Left forelimb (tissue), 1 donor: ENCODE data around the gene NDOR1.

ENCODE experiments used
- DNase-seq: peaks from one replicate; pipeline ENCODE4 v3.0.0-alpha.2; 2018; ENCODE audit warnings: low spot score

The NDOR1 gene

GRCh38 chr9:137198902-137199283 is 6.6 kb upstream of the NDOR1 start:
- no peak for DNase-seq

GRCh38 chr9:137199411-137200121 is 5.9 kb upstream of the NDOR1 start:
- no peak for DNase-seq

- peak; percentile 98 for DNase-seq
These were observed 4.9 kb upstream of the NDOR1 start, which contains the start of gene TPRN for GRCh38 chr9:137200311-137201204. TPRN (minus strand) TSS chr9:137200741; CDS start chr9:137200711, 30 bp downstream.

GRCh38 chr9:137201205-137201868 is 4.2 kb upstream of the NDOR1 start:
- DNase-seq: no peak

GRCh38 chr9:137202966-137203365 is 2.5 kb upstream of the NDOR1 start:
- no peak for DNase-seq

- DNase-seq: no peak
These were observed 772 bp upstream of the NDOR1 start for GRCh38 chr9:137204731-137205125.

GRCh38 chr9:137206602-137207001 is 1.1 kb downstream of the NDOR1 start:
- no peak for DNase-seq

- DNase-seq: no peak
These were observed 6.0 kb downstream of the NDOR1 start for GRCh38 chr9:137211532-137211931.

- DNase-seq: no peak
These were observed 7.0 kb downstream of the NDOR1 start for GRCh38 chr9:137212520-137212919.

- no peak for DNase-seq
These were observed 7.9 kb downstream of the NDOR1 start for GRCh38 chr9:137213160-137214060.

GRCh38 chr9:137214620-137215019 is 9.1 kb downstream of the NDOR1 start:
- DNase-seq: no peak

GRCh38 chr9:137215196-137215986 is 9.9 kb downstream of the NDOR1 start:
- no peak for DNase-seq

GRCh38 chr9:137216188-137216965 is 10.9 kb downstream of the NDOR1 start:
- DNase-seq: no peak

- no peak for DNase-seq
These were observed 12.0 kb downstream of the NDOR1 start for GRCh38 chr9:137217276-137218211.

GRCh38 chr9:137218212-137218753 is 12.8 kb downstream of the NDOR1 start:
- no peak for DNase-seq

- no peak for DNase-seq
These were observed 13.3 kb downstream of the NDOR1 start for GRCh38 chr9:137218754-137219271.

- DNase-seq: no peak
These were observed 14.3 kb downstream of the NDOR1 start for GRCh38 chr9:137219757-137220316.
